MV-4-11 (cell line): Measurements from ENCODE around the gene COX15.
"Not testable (repeated sequence)": the region's sequence is repeated elsewhere in the genome, so short reads cannot be mapped to it uniquely, and the experiment has no call there.

ENCODE experiments used
- DNase-seq: peaks from one replicate; lab custom pipeline; 2025; lab: John Stamatoyannopoulos, UW

COX15 gene

DNA sequence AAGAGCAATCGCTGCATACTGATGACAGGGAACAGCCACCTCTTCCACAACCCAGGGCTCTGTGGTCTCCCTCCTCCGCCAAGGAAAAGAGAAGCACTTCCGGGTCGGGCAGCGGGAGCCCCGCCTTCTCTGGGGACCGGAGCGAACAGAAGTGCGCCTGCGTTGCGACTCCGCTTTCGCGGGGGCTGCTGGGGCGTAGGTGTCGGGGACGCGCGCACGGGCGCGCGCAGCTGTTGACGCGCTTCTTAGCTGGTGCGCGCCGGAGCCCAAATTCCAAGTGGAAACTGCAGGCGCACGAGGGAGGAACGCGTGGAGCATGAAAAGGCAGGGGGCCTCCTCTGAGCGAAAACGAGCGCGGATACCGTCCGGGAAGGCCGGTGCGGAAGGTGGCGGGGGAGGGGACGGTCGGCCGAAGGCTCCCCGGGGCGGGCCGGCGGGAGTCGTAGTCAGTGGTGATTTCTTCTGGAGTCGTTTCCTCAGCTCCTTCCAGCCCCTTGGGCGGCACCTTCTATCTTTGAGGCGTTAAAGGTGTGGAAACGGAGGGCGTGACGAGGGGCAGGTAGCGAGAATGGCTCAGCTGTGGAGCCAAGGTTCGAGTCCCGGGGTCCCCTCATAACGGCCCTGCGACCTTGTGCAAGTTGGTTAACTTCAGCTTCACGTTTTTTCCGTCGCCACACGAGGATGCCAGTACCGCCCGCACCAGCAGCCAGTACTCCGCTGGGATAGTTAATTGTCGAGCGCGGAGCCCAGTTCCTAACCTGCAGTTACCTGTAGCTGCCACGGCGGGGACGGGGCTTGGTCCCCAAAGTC, at the start of gene COX15, which contains the start of gene CUTC:
TSS of gene COX15 (minus strand) at position 95 of the 810 bp plus-strand sequence. CDS start at position 17, 78 bp downstream.
TSS of gene CUTC (plus strand) at position 202 of the 810 bp plus-strand sequence. CDS start at position 317, 115 bp downstream.
- peak; percentile 93 for DNase-seq

DNA sequence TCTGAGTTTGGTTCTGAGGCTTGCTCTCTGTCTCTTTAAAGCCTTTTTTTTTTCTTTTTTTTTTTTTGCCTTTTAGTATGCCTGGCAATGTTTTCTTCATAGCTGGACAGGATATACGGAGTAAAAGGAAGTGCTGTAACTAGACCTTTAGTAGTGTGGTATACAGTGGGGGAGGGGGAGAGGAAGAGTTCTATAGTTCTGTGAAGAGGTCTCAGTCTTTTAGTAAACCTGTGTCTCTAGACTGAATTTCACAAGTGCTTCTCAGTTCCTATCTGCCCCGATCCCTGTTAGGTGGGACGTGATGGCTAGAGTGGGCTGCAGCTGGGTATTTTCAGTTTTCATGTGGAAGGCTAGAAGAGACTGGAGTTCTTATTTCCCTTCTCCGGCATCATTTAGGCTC, 47.4 kb upstream of the COX15 start:
- DNase-seq = peak; percentile 72

DNA sequence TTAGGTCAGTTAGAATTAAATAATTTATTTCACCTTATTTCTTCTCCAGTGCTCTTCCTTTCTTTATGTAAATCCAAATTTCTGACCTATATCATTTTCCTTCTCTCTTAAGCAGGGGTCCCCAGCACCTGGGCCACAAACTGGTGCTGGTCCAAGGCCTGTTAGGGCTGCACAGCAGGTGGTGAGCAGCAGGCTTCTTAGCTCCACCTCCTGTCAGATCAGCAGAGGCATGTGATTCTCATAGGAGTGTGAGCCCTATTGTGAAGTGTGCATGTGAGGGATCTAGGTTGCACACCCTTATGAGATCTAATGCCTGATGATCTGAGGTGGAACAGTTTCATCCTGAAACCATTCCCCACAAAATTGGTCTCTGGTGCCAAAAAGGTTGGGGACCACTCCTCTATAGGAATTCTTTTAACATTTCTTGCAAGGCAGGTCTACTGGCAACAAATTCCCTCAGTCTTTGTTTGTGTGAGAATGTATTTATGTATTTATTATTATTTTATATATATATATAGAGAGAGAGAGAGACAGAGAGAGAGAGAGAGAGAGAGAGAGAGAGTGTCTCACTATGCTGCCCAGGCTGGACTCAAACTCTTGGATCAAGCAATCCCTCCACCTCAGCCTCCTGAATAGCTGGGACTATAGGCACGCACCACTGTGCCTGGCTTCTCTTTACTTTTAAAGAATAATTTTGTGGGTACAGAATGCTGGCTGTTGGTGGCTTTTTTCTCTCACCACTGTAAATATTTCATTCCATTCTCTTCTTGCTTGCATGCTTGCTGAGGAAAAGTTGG, 46.2 kb upstream of the COX15 start:
- DNase-seq = no peak

- DNase-seq = peak; percentile 13
Observed at GRCh38 chr10:99775850-99776249, 43.9 kb upstream of the COX15 start.

- DNase-seq = no peak
Observed at GRCh38 chr10:99770408-99771045, 38.6 kb upstream of the COX15 start.

DNA sequence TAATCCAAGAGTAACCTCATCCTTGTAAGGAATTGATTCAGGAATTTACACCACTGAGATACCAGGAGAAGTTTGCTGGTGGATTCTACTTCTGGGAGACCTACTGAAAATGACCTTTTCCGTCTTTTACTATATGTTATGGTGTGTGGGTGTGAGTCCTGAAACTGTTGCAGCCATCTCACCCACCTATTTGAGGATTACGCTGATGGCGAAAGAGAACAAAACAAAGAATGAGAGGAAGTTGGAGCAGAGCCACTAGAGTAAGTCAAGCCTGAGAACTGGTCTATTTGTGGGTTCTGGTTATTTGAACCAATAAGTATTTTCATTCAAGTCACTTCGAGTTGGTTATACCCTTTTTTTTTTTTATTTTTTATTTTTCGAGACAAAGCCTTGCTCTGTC, 37.8 kb upstream of the COX15 start:
- DNase-seq = peak; percentile 54

DNA sequence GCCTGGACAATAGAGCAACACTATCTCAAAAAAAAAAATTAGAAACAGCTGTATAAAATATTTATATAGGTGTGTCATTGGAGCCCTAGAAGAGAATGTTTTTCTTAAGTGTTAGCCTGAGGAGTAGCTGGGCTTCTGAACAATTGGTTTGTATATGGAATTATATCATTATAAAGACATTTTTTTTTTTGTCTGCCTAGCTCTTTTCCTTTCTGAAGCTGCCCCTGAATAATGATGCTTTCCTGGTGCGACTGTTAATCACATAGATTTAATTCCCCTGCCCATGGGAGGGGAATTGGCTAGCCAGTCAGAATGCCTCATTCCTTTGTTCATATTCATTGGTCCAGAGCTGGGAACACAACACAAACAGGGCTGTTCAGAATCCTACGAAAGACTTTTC, 36.6 kb upstream of the COX15 start:
- no peak for DNase-seq

DNA sequence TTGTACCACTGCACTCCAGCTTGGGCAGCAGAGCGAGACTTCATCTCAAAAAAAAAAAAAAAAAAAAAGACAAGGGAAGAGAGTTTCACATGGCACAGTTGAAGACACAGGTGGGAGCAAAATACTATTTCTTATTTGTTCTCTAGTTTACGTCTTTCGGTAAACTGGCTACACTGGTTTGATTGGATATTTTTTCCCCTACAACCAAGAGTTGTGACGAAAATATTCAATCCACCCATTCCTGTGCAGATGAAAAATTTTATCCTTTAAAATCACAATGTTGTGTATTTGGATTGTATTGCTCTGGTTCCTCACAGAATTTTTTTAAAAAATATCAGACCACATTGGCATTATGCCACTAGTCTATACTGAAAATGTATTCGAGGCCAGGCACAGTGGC, 36.0 kb upstream of the COX15 start:
- DNase-seq = no peak

GRCh38 chr10:99766302-99766681, 34.4 kb upstream of the COX15 start:
- DNase-seq = no peak

GRCh38 chr10:99765672-99766301, 33.9 kb upstream of the COX15 start:
- peak; percentile 30 for DNase-seq

DNA sequence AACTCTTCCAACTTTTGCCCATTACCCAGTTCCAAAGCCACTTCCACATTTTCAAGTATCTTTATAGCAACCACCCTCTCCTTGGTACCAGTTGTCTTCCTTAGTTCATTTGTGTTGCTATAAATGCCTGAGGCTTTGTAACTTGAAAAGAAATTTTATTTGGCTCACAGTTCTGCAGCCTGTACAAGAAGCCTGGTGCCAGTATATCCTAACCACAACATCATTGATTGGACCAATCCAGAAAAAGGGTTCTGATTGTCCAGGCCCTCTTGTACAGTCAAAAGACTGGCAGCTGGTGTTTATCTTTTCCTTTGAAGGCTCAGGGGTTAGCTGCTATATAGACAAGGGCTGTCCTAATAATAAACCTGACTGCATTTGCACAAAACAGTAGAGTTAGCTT, 29.4 kb upstream of the COX15 start:
- no peak for DNase-seq

GRCh38 chr10:99760321-99760720, 28.4 kb upstream of the COX15 start:
- DNase-seq = no peak

DNA sequence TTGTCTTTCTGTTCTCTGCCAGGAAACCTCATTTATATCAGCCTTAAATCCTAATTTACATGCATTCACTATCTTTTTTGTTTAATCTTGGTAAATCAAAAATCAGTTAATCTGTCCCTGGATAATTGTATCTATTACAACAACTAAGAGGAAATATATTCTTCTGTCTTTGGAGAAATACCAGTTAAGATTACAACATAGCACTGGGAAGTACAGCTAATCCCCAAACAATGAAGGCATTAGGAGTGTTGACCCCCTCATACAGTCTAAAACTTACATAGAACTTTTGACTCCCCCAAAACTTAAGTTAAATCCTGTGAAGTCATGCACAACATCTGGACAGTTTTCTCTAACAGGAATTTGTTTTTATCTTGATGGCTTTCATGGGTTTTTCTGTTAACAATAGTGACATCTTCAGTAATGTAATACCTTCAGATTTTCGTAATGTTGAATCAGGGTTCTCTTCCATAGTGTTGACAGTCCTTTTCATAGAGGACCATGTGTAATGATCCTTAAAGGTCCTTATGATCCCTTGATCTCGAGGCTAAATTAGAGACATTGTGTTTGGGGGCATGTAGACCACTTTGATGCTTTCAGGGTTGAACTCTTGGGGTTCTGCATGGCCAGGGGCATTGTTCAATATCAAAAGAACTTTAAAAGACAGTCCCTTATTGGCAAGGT, 26.4 kb upstream of the COX15 start:
- no peak for DNase-seq

GRCh38 chr10:99756159-99756558, 24.2 kb upstream of the COX15 start:
- DNase-seq = no peak

DNA sequence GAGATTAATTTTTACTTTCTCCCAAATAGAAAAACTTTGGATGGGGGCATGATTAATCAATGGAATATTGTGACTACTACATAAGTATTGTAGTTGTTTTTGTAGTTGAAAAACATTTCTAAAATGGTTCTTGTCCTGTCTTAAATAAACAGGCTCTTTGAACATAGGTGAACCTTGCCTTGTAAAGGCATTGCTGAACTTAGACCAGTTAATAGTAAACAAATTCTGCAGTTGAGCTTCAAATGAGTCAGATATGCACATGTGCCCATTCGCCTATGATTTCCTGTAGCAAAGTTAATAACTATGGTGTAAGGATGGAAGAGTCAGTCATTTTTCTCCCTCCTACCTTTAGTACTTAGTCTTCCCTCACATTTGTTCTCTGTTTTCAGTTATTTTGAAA, 22.7 kb upstream of the COX15 start:
- DNase-seq = no peak

DNA sequence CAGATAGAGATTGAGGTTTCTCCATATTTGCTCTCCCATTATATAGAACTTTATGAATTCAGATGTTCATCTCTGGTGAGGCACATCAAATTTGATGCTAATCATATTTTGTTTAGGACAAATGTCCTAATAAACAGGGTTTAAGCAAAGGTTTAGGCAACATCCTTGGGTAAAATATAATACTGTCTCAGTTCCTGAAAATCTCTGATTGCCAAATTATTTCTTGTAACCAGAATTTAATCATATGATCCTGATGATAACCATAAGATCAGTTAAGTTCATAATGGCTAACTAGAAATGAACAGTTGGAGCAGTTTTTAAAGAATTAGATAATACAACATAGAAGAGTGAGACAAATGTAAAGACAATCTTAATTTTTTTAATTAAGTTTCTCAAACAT, 18.7 kb upstream of the COX15 start:
- no peak for DNase-seq

DNA sequence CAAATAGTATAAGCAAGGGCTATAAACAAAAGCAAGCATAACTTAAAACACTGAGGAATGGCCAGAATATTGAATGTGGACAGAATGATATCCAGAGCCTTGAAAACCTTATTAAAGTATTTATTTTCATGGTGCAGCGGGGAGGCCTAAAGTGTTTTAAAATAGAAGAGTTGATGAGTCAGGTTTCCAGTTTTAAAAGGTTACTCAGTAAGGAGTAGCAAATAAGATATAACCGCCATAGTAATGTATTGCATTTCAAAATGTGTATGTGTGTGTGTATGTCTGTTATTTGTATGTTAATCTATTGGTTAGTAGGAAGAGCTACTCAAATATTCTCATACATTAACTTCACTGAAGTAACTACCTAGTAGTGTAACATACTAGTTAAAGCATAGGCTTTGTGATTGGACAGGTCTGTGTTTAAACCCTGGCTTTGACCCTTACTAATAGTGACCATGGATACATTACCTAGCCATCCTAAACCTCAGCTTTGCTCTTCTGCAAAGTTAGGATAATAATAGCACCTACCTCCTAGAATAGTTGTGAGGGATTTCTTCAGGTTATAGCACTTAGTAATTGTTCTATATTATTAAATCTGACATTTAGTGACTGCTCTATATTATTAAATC, 17.0 kb upstream of the COX15 start:
- DNase-seq = no peak

GRCh38 chr10:99746166-99746565, 14.2 kb upstream of the COX15 start:
- DNase-seq = not testable (repeated sequence)

GRCh38 chr10:99743841-99744240, 11.9 kb upstream of the COX15 start:
- peak; percentile 9 for DNase-seq

DNA sequence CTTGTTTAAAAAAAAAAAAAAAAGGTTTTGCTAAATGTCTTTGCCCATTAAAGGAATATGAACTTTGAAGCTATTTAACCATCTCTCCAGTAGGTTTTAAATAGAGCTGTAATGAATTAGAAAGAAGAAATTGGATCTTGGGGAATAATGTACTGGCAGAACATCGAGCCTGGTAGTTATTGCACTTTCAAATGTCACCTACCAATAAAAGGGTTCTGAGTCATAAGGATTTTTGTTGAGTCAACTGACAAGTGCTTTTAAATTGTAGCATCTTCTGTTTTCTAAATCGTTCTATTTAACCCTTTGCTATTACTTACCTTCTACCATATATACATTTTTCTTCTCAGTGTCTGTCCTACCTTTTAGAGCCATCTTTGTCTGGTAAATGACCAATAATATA, 10.8 kb upstream of the COX15 start:
- no peak for DNase-seq

GRCh38 chr10:99742254-99742653, 10.3 kb upstream of the COX15 start:
- DNase-seq = no peak
